ENCODE data around the gene MOGAT2.

MOGAT2 gene

DNA sequence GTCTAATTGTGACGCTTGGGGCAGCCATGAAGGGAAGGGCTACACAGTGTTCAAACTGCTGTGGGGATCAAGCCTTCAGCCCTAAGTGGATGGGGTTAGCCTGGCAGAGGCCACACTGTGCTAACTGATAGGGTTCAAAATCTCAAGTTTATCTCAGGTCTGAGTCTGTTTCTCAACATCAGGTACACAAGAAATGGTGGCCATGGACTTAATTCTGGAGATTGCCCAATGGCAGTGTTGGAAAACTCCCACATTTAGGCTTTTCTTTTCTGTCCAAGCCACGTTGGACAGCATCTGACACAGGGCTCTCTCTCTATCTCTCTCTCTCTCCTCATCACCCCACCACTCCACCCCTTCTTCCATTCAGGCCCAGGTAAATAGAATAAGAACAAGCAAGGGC lies 40.0 kb downstream of the MOGAT2 start:
- no peak overlapping the region for H3K4me3 ChIP-seq (replicated peaks; ENCODE audit: insufficient read depth, low read length)
- H3K27me3 ChIP-seq (ENCODE audit: insufficient read depth, poor library complexity, severe bottlenecking): no peaks in the 10 kb centered on the region
- no peak for DNase-seq (ENCODE audit: low read depth in 1 of 2, low spot score in 1 of 2)
- no peak overlapping the region for H3K27ac ChIP-seq (replicated peaks)
- TF ChIP-seq, protein P1, sequence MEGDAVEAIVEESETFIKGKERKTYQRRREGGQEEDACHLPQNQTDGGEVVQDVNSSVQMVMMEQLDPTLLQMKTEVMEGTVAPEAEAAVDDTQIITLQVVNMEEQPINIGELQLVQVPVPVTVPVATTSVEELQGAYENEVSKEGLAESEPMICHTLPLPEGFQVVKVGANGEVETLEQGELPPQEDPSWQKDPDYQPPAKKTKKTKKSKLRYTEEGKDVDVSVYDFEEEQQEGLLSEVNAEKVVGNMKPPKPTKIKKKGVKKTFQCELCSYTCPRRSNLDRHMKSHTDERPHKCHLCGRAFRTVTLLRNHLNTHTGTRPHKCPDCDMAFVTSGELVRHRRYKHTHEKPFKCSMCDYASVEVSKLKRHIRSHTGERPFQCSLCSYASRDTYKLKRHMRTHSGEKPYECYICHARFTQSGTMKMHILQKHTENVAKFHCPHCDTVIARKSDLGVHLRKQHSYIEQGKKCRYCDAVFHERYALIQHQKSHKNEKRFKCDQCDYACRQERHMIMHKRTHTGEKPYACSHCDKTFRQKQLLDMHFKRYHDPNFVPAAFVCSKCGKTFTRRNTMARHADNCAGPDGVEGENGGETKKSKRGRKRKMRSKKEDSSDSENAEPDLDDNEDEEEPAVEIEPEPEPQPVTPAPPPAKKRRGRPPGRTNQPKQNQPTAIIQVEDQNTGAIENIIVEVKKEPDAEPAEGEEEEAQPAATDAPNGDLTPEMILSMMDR (IDR thresholded peaks at IDR 0.05; ENCODE audit: insufficient read depth, low read length): no peak
- TF ChIP-seq, protein P2, sequence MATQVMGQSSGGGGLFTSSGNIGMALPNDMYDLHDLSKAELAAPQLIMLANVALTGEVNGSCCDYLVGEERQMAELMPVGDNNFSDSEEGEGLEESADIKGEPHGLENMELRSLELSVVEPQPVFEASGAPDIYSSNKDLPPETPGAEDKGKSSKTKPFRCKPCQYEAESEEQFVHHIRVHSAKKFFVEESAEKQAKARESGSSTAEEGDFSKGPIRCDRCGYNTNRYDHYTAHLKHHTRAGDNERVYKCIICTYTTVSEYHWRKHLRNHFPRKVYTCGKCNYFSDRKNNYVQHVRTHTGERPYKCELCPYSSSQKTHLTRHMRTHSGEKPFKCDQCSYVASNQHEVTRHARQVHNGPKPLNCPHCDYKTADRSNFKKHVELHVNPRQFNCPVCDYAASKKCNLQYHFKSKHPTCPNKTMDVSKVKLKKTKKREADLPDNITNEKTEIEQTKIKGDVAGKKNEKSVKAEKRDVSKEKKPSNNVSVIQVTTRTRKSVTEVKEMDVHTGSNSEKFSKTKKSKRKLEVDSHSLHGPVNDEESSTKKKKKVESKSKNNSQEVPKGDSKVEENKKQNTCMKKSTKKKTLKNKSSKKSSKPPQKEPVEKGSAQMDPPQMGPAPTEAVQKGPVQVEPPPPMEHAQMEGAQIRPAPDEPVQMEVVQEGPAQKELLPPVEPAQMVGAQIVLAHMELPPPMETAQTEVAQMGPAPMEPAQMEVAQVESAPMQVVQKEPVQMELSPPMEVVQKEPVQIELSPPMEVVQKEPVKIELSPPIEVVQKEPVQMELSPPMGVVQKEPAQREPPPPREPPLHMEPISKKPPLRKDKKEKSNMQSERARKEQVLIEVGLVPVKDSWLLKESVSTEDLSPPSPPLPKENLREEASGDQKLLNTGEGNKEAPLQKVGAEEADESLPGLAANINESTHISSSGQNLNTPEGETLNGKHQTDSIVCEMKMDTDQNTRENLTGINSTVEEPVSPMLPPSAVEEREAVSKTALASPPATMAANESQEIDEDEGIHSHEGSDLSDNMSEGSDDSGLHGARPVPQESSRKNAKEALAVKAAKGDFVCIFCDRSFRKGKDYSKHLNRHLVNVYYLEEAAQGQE (IDR thresholded peaks at IDR 0.05; ENCODE audit: insufficient replicate concordance, low read depth): no peak
- TF ChIP-seq SPI1 (IDR thresholded peaks at IDR 0.05; ENCODE audit: borderline replicate concordance, low read depth) (no peak), GABPA (IDR thresholded peaks at IDR 0.05; ENCODE audit: low read depth) (no peak), POLR2AphosphoS5 (IDR thresholded peaks at IDR 0.05; ENCODE audit: low read depth) (no peak)

DNA sequence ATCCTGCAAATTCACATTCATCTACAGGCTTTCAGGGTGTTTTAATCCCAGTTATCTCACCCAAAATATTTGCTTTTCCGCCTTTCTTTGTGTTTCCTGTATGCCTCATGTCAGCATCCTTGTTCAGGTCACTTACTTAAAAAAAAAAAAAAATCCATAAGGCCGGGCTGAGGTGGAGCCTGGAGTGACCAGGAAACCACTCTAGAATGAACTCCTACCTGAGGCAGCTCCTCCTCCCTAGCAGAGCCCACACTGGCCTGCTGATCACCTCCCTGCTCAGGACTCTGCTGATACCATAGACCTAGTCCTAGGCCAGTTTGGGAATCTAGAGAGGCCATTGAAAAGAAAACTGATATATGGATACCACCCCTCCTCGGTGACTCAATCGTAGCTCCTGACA lies 42.2 kb downstream of the MOGAT2 start:
- Histone ChIP-seq H3K27me3 (ENCODE audit: insufficient read depth, poor library complexity, severe bottlenecking) (no peaks in the 10 kb centered on the region), H3K4me3 (replicated peaks; ENCODE audit: insufficient read depth, low read length) (no peak overlapping the region), H3K27ac (replicated peaks) (no peak overlapping the region)
- TF ChIP-seq SPI1 (IDR thresholded peaks at IDR 0.05; ENCODE audit: borderline replicate concordance, low read depth) (no peak), GABPA (IDR thresholded peaks at IDR 0.05; ENCODE audit: low read depth) (no peak), POLR2AphosphoS5 (IDR thresholded peaks at IDR 0.05; ENCODE audit: low read depth) (no peak)
- TF ChIP-seq, protein P2 (IDR thresholded peaks at IDR 0.05; ENCODE audit: insufficient replicate concordance, low read depth): no peak
- TF ChIP-seq, protein P1 (IDR thresholded peaks at IDR 0.05; ENCODE audit: insufficient read depth, low read length): no peak
- DNase-seq (ENCODE audit: low read depth in 1 of 2, low spot score in 1 of 2): no peak

DNA sequence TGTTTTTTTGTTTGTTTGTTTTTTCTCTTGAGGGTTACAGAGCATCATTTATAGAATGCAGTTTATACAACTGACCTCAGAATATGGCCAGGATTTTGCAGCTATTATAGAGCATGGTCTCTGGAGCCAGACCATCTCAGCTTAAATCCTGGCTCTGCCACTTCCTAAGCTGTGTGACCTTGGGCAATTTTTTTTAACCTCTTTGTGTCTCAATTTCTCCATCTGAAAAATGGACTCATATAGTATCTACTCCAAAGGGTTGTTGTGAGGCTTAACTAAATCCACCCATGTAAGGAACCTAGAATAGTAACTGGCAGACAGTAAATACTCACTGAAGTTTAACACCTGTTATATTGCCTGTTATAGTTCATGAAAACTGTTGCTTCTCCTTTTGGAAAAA lies 42.6 kb downstream of the MOGAT2 start:
- no peak overlapping the region for H3K4me3 ChIP-seq (replicated peaks; ENCODE audit: insufficient read depth, low read length)
- DNase-seq (ENCODE audit: low read depth in 1 of 2, low spot score in 1 of 2): no peak
- H3K27ac ChIP-seq (replicated peaks): no peak overlapping the region
- no peaks in the 10 kb centered on the region for H3K27me3 ChIP-seq (ENCODE audit: insufficient read depth, poor library complexity, severe bottlenecking)
- TF ChIP-seq GABPA (IDR thresholded peaks at IDR 0.05; ENCODE audit: low read depth): no peak
- TF ChIP-seq, protein P2 (IDR thresholded peaks at IDR 0.05; ENCODE audit: insufficient replicate concordance, low read depth): no peak
- TF ChIP-seq, protein P1 (IDR thresholded peaks at IDR 0.05; ENCODE audit: insufficient read depth, low read length): no peak
- TF ChIP-seq POLR2AphosphoS5 (IDR thresholded peaks at IDR 0.05; ENCODE audit: low read depth): no peak
- TF ChIP-seq SPI1 (IDR thresholded peaks at IDR 0.05; ENCODE audit: borderline replicate concordance, low read depth): no peak
